IMR-90 (cell line): Measurements from ENCODE around the gene GATD1. TPM values are rescaled to one million over a fixed set of nuclear protein-coding genes. Genes with fewer than 3 reads are reported as not detected.

Source experiments
- ATAC-seq: fragments of 200-7000 bp; cut with Tn5 transposase; 2 replicates; pipeline ENCODE4 v1.9.1; 2020; ENCODE audit warnings: low read depth, mild to moderate bottlenecking, moderate library complexity
- BruUV-seq: library from RNA; stranded (reverse); fragments of 400-500 nt; replicated peaks from 2 replicates; lab custom pipeline; 2021; lab: Mats Ljungman, UMichigan
- CTCF ChIA-PET: fragments of 300-600 bp; formaldehyde crosslinking; extraction: SDS; loops from one replicate; lab custom pipeline; 2021; ENCODE audit warnings: antibody characterized with exemption; lab: Yijun Ruan, JAX
- POLR2A ChIA-PET: fragments of 300-600 bp; sonication (Branson Sonifier 250); formaldehyde crosslinking; loops from one replicate; lab custom pipeline; 2022; ENCODE audit warnings: antibody characterized with exemption; ENCODE audit not compliant: unreplicated experiment; lab: Charles Lee
- DNase-seq: peaks from one replicate; pipeline ENCODE4 v3.0.0; 2013
- H2AFZ ChIP-seq: replicated peaks from 2 replicates; pipeline ENCODE3; 2013; ENCODE audit warnings: low read length, mild to moderate bottlenecking; ENCODE audit not compliant: poor library complexity
- H2AK5ac ChIP-seq: 2 replicates; pipeline ENCODE4 v1.6.1; 2013; ENCODE audit warnings: low read depth, low read length, inconsistent platforms
- H2AK9ac ChIP-seq: replicated peaks from 2 replicates; pipeline ENCODE3; 2013; ENCODE audit warnings: mild to moderate bottlenecking, low read depth, low read length, moderate library complexity; ENCODE audit not compliant: poor library complexity
- H2BK120ac ChIP-seq: 2 replicates; pipeline ENCODE4 v1.6.1; 2013; ENCODE audit warnings: low read depth, low read length, inconsistent platforms
- H2BK15ac ChIP-seq: 3 replicates; pipeline ENCODE4 v1.6.1; 2013; ENCODE audit warnings: low read depth, low read length, inconsistent platforms
- H2BK20ac ChIP-seq: 2 replicates; pipeline ENCODE4 v1.6.1; 2013; ENCODE audit warnings: low read depth, mild to moderate bottlenecking, inconsistent platforms, low read length, moderate library complexity
- H2BK5ac ChIP-seq: 2 replicates; pipeline ENCODE4 v1.6.1; 2013; ENCODE audit warnings: mild to moderate bottlenecking, low read depth, low read length, inconsistent platforms; ENCODE audit not compliant: poor library complexity, severe bottlenecking
- H3K14ac ChIP-seq: replicated peaks from 2 replicates; pipeline ENCODE4 v1.6.1; 2013; ENCODE audit warnings: low read depth, low read length, inconsistent platforms
- H3K18ac ChIP-seq: 2 replicates; pipeline ENCODE4 v1.6.1; 2013; ENCODE audit warnings: low read depth, low read length, control low read depth
- H3K23ac ChIP-seq: 2 replicates; pipeline ENCODE4 v1.6.1; 2013; ENCODE audit warnings: low read depth, low read length, inconsistent platforms
- H3K27ac ChIP-seq: 2 replicates; pipeline ENCODE4 v1.5.1; 2013; ENCODE audit warnings: mild to moderate bottlenecking, control low read depth, low read length; ENCODE audit not compliant: insufficient read depth
- H3K27me3 ChIP-seq: 2 replicates; pipeline ENCODE4 v1.6.1; 2013; ENCODE audit warnings: low read length; ENCODE audit not compliant: control insufficient read depth, insufficient read depth
- H3K36me3 ChIP-seq: 2 replicates; pipeline ENCODE4 v1.6.1; 2013; ENCODE audit warnings: low read length, mixed read lengths; ENCODE audit not compliant: control insufficient read depth, insufficient read depth
- H3K4ac ChIP-seq: 2 replicates; pipeline ENCODE4 v1.6.1; 2013; ENCODE audit warnings: low read depth, low read length, inconsistent platforms
- H3K4me1 ChIP-seq: 2 replicates; pipeline ENCODE4 v1.6.1; 2013; ENCODE audit warnings: low read length, mixed read lengths; ENCODE audit not compliant: control insufficient read depth, insufficient read depth
- H3K4me2 ChIP-seq: 2 replicates; pipeline ENCODE4 v1.6.1; 2013; ENCODE audit warnings: low read depth, mild to moderate bottlenecking, control low read depth, low read length, moderate library complexity
- H3K4me3 ChIP-seq: 2 replicates; pipeline ENCODE4 v1.5.1; 2013; ENCODE audit warnings: low read depth, mild to moderate bottlenecking, control low read depth, low read length, moderate library complexity; ENCODE audit not compliant: insufficient read depth
- H3K56ac ChIP-seq: 2 replicates; pipeline ENCODE4 v1.6.1; 2013; ENCODE audit warnings: low read length, inconsistent platforms; ENCODE audit not compliant: insufficient read depth; ENCODE audit errors: extremely low read depth
- H3K79me1 ChIP-seq, 2 experiments: 2 replicates each; pipeline ENCODE4 v1.6.1; 2013; ENCODE audit warnings: low read length in 2 of 2, inconsistent platforms in 1 of 2, low read depth in 1 of 2
- H3K9ac ChIP-seq: 2 replicates; pipeline ENCODE4 v1.6.1; 2013; ENCODE audit warnings: low read depth, low read length, control low read depth
- H3K9me1 ChIP-seq: 2 replicates; pipeline ENCODE4 v1.6.1; 2013; ENCODE audit warnings: low read length, inconsistent platforms; ENCODE audit not compliant: insufficient read depth
- H3K9me3 ChIP-seq: 2 replicates; pipeline ENCODE4 v1.6.1; 2013; ENCODE audit warnings: low read length; ENCODE audit not compliant: control insufficient read depth, insufficient read depth
- H4K20me1 ChIP-seq: 2 replicates; pipeline ENCODE4 v1.6.1; 2013; ENCODE audit warnings: low read length, inconsistent platforms; ENCODE audit not compliant: insufficient read depth
- H4K5ac ChIP-seq: 2 replicates; pipeline ENCODE4 v1.6.1; 2013; ENCODE audit warnings: mild to moderate bottlenecking, low read depth, low read length, control low read depth
- H4K8ac ChIP-seq, 2 experiments: 2 replicates each; pipeline ENCODE4 v1.6.1; 2013; ENCODE audit warnings: low read depth in 2 of 2, low read length in 2 of 2, control low read depth in 1 of 2, inconsistent platforms in 1 of 2
- H4K91ac ChIP-seq: 2 replicates; pipeline ENCODE4 v1.6.1; 2013; ENCODE audit warnings: low read depth, low read length, inconsistent platforms; ENCODE audit not compliant: insufficient read depth
- CTCF ChIP-seq: conservative IDR thresholded peaks from 2 replicates; pipeline ENCODE4 v1.5.1; 2012; ENCODE audit warnings: mild to moderate bottlenecking, low read depth, low read length, improper control_type of control experiment
- FOS ChIP-seq: fragments of 150-350 bp; IDR thresholded peaks from 2 replicates; pipeline ENCODE4 v1.6.1; 2016; ENCODE audit warnings: low read depth, low read length
- MAZ ChIP-seq: IDR thresholded peaks from 2 replicates; pipeline ENCODE4 v1.6.1; 2012; ENCODE audit warnings: low read depth, mild to moderate bottlenecking, low read length, improper control_type of control experiment, moderate library complexity, borderline replicate concordance
- NFE2L2 ChIP-seq: fragments of 150-350 bp; IDR thresholded peaks from 2 replicates; pipeline ENCODE4 v1.6.1; 2016; ENCODE audit warnings: low read depth, mild to moderate bottlenecking, low read length
- POLR2A ChIP-seq: IDR thresholded peaks from 2 replicates; pipeline ENCODE4 v1.6.1; 2012; ENCODE audit warnings: mild to moderate bottlenecking, low read depth, low read length
- RAD21 ChIP-seq: IDR thresholded peaks from 2 replicates; pipeline ENCODE4 v1.6.1; 2012; ENCODE audit warnings: low read length, improper control_type of control experiment
- RCOR1 ChIP-seq: IDR thresholded peaks from 2 replicates; pipeline ENCODE4 v1.6.1; 2012; ENCODE audit warnings: mild to moderate bottlenecking, low read length, improper control_type of control experiment; ENCODE audit not compliant: insufficient replicate concordance
- WGBS, 2 experiments: methylation state at CpG; one replicate each; pipeline versions ENCODE4 v1.1.5 to v1.1.7; 2013; ENCODE audit warnings: missing lambda C conversion rate in 2 of 2; ENCODE audit not compliant: insufficient read length in 1 of 2; ENCODE audit errors: extremely low coverage in 2 of 2; 5-methylcytosine and 5-hydroxymethylcytosine counted together
- dilution Hi-C: fragments of 300-500 bp; cut with HindIII; formaldehyde crosslinking; loops from one replicate; pipeline ENCODE4 v1.14.3; 2018; ENCODE audit warnings: low sequenced_read_pairs; ENCODE audit not compliant: unreplicated experiment
- in situ Hi-C: fragments of 300-500 bp; cut with MboI; formaldehyde crosslinking; loops from 3 replicates; pipeline ENCODE4 v1.14.3; 2019; ENCODE audit warnings: low sequenced_read_pairs, inconsistent platforms, mixed read lengths
- intact Hi-C: fragments of 100-400 bp; cut with micrococcal nuclease; formaldehyde crosslinking; loops from 2 replicates; pipeline ENCODE4 v1.10.0; 2022
- polyA plus RNA-seq, 3 experiments: library from polyadenylated mRNA; depleted of rRNA; stranded (reverse); fragments of >200 nt; gene quantifications; 2 replicates each; pipeline ENCODE4 v1.2.3, GENCODE V29; 2012; ENCODE audit warnings: low replicate concordance in 1 of 3
- total RNA-seq: library from RNA; depleted of rRNA; stranded (reverse); fragments of >200 nt; gene quantifications from 2 replicates; pipeline ENCODE4 v1.2.3, GENCODE V29; 2012
- TF ChIP-seq, protein P1 (sequence below): fragments of 150-350 bp; IDR thresholded peaks from 2 replicates; pipeline ENCODE4 v1.6.1; 2017; ENCODE audit warnings: mild to moderate bottlenecking, antibody characterized with exemption, low read length, low read depth

Gene GATD1
- total and polyA plus RNA-seq, 2 of the 4 experiments (the other 2 are of a cell fraction), result 3.0 to 52.5 TPM

- peak overlapping the region; percentile 60 for H2BK5ac ChIP-seq
- H2AFZ ChIP-seq, result no peak overlapping the region
- no peak overlapping the region for H2BK20ac ChIP-seq
- H3K18ac ChIP-seq, result no peak overlapping the region; the same call in 1 of the 2 replicates
- TF ChIP-seq POLR2A, result no peak
- TF ChIP-seq RCOR1, result no peak
- TF ChIP-seq, protein P1, sequence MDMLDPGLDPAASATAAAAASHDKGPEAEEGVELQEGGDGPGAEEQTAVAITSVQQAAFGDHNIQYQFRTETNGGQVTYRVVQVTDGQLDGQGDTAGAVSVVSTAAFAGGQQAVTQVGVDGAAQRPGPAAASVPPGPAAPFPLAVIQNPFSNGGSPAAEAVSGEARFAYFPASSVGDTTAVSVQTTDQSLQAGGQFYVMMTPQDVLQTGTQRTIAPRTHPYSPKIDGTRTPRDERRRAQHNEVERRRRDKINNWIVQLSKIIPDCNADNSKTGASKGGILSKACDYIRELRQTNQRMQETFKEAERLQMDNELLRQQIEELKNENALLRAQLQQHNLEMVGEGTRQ, result no peak
- no peak for TF ChIP-seq NFE2L2
- TF ChIP-seq MAZ, result no peak
- TF ChIP-seq CTCF, result no peak
- TF ChIP-seq RAD21, result no peak
- no peak for TF ChIP-seq FOS
- no peak overlapping the region for H4K91ac ChIP-seq
- peak overlapping the region; percentile 93 for H3K4me2 ChIP-seq
- H3K9ac ChIP-seq, result peak overlapping the region; percentile 99
- no peaks in the 10 kb centered on the region for H3K27me3 ChIP-seq
- H4K5ac ChIP-seq, result peak overlapping the region; percentile 30; the same call in 1 of the 2 replicates
- peak overlapping the region; percentile 96 for H3K27ac ChIP-seq
- H3K4me1 ChIP-seq, result peaks cover 13% of the 10 kb centered on the region
- no peak overlapping the region; the same call in 2 of the 3 replicates for H2BK15ac ChIP-seq
- H2BK120ac ChIP-seq, result no peak overlapping the region
- H4K8ac ChIP-seq, result peak overlapping the region; percentile 56 to 91; a peak in 3 of 4 replicates
- DNase-seq (no peak), ATAC-seq (no peak)
- peak overlapping the region; percentile 100 for H2AK9ac ChIP-seq
- H3K4me3 ChIP-seq, result peak overlapping the region; percentile 99
- H3K79me1 ChIP-seq, result peaks cover 17 to 71% of the 10 kb centered on the region in 2 experiments
- H3K14ac ChIP-seq, result peak overlapping the region; percentile 77
- H3K23ac ChIP-seq, result peak overlapping the region; percentile 93
- H3K4ac ChIP-seq, result peak overlapping the region; percentile 91
- peaks cover 11% of the 10 kb centered on the region; the same call in 1 of the 2 replicates for H3K9me1 ChIP-seq
- 33% methylated on average over 5 of the region's 11 CpGs; no CpG with 5 or more reads in 1 of the 2 experiments for WGBS, 2 experiments
- in situ Hi-C loops, result no loop called here
- intact Hi-C loops, result no loop called here
- dilution Hi-C loops, result no loop called here
- POLR2A ChIA-PET, result no interaction called here
- CTCF ChIA-PET, result no interaction called here
- H3K36me3 ChIP-seq, result peaks cover 36% of the 10 kb centered on the region
- H4K20me1 ChIP-seq, result peaks cover 53% of the 10 kb centered on the region
- peak overlapping the region; percentile 41; the same call in 1 of the 2 replicates for H3K56ac ChIP-seq
- no TSS peak for BruUV-seq
- no peaks in the 10 kb centered on the region for H3K9me3 ChIP-seq
- peak overlapping the region; percentile 99 for H2AK5ac ChIP-seq
These were observed 1.1 kb downstream of the GATD1 start for GRCh38 chr11:776263-776560.
